Cardiac septum (tissue), 1 donor: ENCODE measurements around the gene SNRNP70. TPM values are rescaled to one million over a fixed set of nuclear protein-coding genes. Genes with fewer than 3 reads are reported as not detected.
"Not testable (repeated sequence)": the region's sequence is repeated elsewhere in the genome, so short reads cannot be mapped to it uniquely, and the experiment has no call there.

Experiments
- DNase-seq: peaks from one replicate; pipeline ENCODE4 v3.0.0-alpha.2; 2020; ENCODE audit warnings: low spot score
- intact Hi-C: fragments of 100-400 bp; cut with DNase I; formaldehyde crosslinking; loops from one replicate; pipeline ENCODE4 v1.14.0; 2022
- long read RNA-seq: library from polyadenylated mRNA; unstranded; transcript quantifications from one replicate; pipeline ENCODE4 v2.0.0, GENCODE V29; 2021
- total RNA-seq: library from RNA; stranded (reverse); fragmentation: NEBNext Ultra II Directional; extraction: Animal tissue kit (Norgen Biotek cat#: 25700); gene quantifications from one replicate; pipeline ENCODE4 v1.2.1, GENCODE V29; 2021
- donor health status: DM: no; HTN: no; CAD: no.

SNRNP70 gene, protein sequence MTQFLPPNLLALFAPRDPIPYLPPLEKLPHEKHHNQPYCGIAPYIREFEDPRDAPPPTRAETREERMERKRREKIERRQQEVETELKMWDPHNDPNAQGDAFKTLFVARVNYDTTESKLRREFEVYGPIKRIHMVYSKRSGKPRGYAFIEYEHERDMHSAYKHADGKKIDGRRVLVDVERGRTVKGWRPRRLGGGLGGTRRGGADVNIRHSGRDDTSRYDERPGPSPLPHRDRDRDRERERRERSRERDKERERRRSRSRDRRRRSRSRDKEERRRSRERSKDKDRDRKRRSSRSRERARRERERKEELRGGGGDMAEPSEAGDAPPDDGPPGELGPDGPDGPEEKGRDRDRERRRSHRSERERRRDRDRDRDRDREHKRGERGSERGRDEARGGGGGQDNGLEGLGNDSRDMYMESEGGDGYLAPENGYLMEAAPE
- 137 TPM for total RNA-seq
- long read RNA-seq, transcript SNRNP70-206 (10 exons, 1,574 nt), result minor isoform, 48 of 310 reads
- long read RNA-seq, transcript SNRNP70-203 (3 exons, 3,221 nt), result major isoform, 60 of 310 reads
- long read RNA-seq, transcript SNRNP70-201 (10 exons, 1,603 nt), result minor isoform, 25 of 310 reads
- long read RNA-seq, partial matches to known transcripts, result 98 of 310 reads
- long read RNA-seq, other reads (novel, unspliced or antisense), result 78 of 310 reads

DNA sequence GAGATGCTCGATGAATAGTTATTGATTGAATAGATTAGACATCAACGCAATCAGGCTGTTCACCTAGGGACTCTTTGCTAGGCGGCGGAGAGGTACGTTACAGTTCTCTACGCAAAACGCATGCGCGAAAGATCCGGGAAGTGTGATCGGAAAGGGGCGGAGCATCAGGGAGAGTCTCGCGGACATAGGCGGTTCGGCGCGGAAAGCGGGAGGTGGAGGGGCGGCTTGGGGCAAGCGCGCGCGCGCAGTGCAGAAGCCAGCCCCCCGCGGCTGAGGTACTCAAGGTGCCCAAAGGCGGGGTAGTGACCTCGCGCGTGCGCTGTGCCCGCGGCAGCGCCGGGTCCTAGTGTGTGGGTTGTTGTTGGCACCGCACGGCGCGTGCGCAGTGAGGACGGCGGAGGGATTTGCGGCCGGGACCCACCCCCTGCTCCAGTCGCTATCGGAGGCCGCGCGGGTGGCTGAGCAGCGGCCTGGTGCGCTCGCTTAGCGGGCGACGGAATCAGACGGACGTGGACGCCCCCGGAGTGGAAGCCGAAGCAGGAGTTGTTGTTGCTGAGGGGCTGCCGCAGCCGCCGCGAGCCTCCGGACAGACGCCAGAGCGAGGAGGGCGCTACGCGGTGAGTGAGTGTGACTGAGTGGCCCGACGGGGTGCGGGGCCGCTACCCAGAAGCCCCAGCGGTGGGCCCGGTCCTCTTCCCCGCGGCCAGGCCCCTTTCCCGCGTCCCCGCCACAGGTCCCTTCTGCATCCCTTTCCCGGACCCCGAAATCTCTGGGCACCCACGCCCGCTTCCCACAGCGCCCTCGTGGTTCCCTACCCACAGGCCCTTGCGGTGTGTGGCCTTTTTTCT lies at the start of gene SNRNP70:
Gene SNRNP70 (plus strand): TSS at position 432 of the 848 bp plus-strand sequence. CDS start 964 bp downstream, outside the sequence.
- DNase-seq, result peak; percentile 99
- intact Hi-C loops, result no loop called here

DNA sequence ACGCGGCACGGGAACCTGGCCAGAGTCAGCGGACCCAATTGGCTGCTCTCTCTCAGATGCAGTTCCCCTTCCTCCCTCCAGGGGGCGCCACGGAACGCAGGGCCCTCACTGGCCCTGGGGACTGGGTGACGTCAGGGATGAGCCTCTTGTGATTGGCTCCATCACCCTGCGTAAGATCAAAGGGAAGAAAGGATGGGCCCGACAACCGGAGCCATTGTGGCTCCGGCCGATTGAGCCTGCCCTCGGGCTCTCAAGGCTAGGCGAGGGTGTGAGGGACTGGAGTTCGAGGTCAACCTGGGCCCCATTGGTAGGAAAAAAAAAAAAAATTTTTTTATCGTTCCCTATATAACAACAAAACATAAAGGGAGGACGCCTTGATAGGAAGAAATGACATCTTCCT lies 48.4 kb upstream of the SNRNP70 start, which contains the start of gene CGB1:
Gene CGB1 (minus strand): TSS at position 81 of the 400 bp plus-strand sequence. CDS start 184 bp downstream, outside the sequence.
- intact Hi-C loops, DNase-seq: not testable (repeated sequence)

DNA sequence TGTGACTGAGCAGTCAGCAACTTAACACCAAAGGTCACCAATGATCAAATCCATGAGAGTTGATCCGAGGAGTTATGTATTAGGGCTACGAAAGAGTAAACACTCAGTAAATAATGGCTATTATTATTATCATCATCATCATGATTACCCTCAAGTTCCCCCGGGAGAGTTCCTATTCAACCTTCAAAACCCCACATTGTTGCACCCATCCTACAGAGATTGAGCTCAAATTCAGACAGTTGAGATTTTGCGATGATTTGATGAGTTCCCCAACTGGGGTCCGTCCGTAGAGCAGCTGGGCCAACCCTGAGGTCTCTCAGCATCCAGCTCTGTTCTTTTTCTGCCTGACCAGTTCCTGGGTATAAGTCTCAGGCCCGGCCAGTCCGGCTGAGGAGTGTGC lies 47.1 kb upstream of the SNRNP70 start:
- intact Hi-C loops, DNase-seq: not testable (repeated sequence)

DNA sequence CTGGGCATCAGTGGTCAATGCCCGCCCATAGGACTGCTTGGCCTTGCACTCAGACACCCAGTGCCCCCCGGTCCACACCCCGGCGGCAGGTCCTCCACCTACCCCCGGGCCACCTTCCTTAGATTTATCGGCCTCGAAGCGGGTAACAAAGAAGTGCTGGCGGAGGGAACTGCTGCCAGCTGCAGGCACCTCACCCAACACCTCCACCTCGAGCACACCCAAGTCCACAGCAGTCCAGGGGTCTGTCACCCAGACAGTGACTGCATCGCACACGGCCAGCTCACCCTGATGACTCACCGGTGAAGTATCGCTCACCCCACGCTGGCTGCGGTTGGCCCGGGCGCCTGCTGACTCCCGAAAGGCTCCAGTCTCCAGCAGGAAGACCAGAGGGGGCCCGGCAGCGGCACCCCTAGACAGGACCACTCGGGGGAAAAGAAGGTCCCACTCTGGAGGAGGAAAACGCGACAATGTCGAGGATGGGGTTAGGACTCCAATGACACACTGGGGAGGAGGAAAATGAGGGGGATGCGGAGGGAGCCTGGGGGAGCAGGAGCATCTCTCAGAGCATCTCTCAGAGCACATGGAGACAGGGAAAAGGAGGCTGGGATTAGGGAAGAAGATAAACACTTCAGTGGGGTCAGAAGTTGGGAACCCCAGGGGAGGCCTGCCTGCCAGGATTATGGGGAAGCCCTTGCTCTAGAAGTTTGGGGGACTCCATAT lies 46.5 kb upstream of the SNRNP70 start:
- intact Hi-C loops, DNase-seq: not testable (repeated sequence)

DNA sequence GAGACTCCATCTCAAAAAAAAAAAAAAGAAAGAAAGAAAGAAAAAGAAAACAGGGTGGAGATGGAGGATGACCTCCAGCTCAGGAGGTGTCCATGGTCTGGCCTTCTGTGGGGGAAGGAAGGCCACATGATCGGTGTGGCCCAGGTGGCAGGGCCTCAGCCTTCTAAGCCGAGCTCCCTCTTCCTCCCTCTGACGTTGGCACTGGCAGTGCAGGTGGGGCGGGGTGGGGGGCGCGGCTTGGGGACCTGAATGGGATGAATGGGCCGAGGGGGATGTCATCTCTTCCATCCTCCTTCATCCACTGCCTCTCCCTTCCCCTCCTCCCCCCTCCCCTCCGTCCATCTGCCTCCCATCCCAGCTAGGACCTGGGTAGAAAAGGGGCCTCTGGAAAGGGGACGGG lies 45.5 kb upstream of the SNRNP70 start:
- DNase-seq, intact Hi-C loops: not testable (repeated sequence)

DNA sequence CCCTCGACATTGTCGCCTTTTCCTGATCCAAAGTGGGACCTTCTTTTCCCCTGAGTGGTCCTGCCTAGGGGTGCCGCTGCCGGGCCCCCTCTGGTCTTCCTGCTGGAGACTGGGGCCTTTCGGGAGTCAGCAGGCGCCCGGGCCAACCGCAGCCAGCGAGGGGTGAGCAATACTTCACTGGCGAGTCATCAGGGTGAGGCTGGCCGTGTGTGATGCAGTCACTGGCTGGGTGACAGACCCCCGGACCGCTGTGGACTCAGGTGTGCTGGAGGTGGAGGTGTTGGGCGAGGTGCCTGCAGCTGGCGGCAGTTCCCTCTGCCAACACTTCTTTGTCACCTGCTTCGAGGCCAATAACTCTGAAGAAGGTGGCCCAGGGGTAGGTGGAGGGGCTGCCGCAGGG lies 43.1 kb upstream of the SNRNP70 start:
- DNase-seq, result no peak
- intact Hi-C loops, result no loop called here

DNA sequence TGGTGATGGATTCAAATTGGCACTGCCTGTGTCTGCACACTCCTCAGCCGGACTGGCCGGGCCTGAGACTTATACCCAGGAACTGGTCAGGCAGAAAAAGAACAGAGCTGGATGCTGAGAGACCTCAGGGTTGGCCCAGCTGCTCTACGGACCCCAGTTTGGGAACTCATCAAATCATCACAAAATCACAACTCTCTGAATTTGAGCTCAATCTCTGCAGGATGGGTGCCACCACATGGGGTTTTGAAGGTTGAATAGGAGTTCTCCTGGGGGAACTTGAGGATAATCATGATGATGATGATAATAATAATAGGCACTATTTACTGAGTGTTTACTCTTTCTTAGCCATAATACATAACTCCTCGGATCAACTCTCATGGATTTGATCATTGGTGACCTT lies 42.6 kb upstream of the SNRNP70 start:
- intact Hi-C loops, DNase-seq: not testable (repeated sequence)

DNA sequence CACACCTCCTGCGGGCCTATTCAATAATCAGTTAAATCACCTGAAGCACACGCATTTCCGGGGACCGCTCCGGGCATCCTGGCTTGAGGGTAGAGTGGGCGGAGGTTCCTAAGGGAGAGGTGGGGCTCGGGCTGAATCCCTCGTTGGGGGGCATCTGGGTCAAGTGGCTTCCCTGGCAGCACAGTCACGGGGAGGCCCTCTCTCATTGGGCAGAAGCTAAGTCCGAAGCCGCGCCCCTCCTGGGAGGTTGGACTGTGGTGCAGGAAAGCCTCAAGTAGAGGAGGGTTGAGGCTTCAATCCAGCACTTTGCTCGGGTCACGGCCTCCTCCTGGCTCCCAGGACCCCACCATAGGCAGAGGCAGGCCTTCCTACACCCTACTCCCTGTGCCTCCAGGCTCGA lies 41.7 kb upstream of the SNRNP70 start, which contains the start of gene CGB5:
Gene CGB5 (plus strand): TSS at position 301 of the 400 bp plus-strand sequence. CDS start 362 bp downstream, outside the sequence.
- DNase-seq, intact Hi-C loops: not testable (repeated sequence)

DNA sequence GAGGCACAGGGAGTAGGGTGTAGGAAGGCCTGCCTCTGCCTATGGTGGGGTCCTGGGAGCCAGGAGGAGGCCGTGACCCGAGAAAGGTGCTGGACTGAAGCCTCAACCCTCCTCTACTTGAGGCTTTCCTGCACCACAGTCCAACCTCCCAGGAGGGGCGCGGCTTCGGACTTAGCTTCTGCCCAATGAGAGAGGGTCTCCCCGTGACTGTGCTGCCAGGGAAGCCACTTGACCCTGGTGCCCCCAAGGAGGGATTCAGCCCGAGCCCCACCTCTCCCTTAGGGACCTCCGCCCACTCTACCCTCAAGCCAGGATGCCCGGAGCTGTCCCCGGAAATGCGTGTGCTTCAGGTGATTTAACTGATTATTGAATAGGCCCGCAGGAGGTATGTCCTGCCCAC lies 36.2 kb upstream of the SNRNP70 start, which contains the start of gene CGB8:
Gene CGB8 (minus strand): TSS at position 101 of the 400 bp plus-strand sequence. CDS start 372 bp downstream, outside the sequence.
- not testable (repeated sequence) for DNase-seq

DNA sequence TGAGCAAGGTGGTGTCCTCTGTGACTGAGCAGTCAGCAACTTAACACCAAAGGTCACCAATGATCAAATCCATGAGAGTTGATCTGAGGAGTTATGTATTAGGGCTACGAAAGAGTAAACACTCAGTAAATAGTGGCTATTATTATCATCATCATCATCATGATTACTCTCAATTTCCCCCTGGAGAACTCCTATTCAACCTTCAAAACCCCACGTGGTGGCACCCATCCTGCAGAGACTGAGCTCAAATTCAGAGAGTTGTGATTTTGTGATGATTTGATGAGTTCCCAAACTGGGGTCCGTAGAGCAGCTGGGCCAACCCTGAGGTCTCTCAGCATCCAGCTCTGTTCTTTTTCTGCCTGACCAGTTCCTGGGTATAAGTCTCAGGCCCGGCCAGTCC lies 35.4 kb upstream of the SNRNP70 start:
- DNase-seq, intact Hi-C loops: not testable (repeated sequence)

More for the DNA sequence above, 36.2 kb upstream of the SNRNP70 start, which contains the start of gene CGB8:
- intact Hi-C loops, result not testable (repeated sequence)

DNA sequence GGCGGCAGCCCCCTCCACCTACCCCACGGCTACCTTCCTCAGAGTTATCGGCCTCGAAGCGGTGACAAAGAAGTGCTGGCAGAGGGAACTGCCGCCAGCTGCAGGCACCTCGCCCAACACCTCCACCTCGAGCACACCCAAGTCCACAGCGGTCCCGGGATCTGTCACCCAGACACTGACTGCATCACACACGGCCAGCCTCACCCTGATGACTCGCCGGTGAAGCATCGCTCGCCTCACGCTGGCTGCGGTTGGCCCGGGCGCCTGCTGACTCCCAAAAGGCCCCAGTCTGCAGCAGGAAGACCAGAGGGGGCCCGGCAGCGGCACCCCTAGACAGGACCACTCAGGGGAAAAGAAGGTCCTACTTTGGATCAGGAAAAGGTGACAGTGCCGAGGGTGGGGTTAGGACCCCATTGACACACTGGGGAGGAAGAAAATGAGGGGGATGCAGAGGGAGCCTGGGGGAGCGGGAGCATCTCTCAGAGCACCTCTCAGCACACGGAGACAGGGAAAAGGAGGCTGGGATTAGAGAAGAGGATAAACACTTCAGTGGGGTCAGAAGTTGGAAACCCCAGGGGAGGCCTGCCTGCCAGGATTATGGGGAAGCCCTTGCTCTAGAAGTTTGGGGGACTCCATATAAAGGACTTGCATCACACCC lies 34.7 kb upstream of the SNRNP70 start:
- intact Hi-C loops, result not testable (repeated sequence)

DNA sequence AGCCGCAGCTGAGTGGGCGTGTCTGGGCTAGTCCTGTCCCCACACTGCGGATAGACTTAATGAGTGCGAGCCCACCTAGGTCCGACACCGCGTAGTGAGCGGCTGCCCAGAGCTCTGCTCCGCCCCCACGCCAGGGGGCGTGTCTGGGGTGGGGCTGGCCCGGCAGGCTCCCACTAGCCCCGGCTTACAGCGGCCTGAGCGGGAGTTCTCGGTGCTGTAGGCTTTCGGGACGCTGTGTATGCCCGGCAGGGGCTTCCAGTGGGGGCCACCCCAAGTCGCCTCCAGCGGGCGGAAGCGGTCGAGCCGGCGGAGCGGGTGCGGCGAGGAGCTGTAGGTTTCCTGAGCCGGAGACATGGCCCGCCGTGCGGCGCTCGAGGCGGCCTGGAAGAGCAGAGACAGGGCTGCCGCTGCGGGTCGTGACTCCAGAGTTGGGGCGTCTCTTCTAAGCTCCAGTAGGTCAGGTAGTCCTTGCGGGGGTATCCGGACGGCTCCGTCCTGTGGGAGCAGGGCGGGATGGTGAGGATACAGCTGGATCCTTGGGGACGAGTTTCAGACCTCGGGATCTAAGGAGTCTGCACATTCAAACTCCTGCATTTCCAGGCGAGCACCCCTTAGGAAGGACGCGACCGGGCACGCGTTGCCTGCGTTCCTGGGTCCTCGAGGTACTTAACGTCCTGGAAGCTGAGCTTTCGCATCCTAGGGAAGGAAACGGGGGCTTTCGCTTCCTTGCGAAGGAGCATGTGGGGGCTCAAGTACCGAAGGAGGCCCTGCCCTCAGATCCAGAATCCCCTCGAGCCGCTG lies 28.9 kb upstream of the SNRNP70 start:
- DNase-seq, result no peak
- intact Hi-C loops, result no loop called here

More for the DNA sequence above, 34.7 kb upstream of the SNRNP70 start:
- not testable (repeated sequence) for DNase-seq

DNA sequence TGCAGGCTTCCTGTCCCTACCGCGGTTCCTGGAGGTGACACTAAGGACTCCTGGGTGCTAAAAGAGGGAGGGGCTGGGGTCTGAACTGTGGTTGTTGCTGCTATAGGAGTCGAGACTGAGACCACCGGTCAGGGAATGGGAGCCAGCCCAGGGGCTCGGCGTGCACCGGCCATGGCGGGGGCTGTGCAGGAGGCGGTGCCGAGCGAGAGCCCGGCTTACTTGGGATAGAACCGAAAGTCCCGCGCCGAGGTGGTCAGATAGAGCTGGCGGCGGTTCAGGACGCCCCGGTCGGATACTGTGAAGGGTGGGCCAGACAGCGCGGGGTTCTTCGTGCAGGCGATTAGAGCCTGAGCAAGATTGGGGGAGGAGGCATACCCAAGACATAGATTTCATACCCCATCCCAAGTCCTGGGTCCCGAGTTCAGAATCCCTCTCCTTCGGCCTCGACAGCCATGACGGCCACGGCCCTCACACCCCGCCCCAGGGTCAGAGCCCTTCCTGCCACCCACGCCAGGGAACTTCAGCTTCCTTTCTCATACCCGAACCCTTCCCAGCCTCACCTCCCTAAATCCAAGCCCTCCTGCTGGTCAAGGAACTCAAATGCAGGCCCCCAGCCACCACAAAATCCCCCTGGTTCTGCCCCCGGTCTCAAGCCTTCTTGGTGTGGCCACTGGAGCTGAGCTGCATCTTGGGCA lies 28.2 kb upstream of the SNRNP70 start:
- intact Hi-C loops, DNase-seq: not testable (repeated sequence)

DNA sequence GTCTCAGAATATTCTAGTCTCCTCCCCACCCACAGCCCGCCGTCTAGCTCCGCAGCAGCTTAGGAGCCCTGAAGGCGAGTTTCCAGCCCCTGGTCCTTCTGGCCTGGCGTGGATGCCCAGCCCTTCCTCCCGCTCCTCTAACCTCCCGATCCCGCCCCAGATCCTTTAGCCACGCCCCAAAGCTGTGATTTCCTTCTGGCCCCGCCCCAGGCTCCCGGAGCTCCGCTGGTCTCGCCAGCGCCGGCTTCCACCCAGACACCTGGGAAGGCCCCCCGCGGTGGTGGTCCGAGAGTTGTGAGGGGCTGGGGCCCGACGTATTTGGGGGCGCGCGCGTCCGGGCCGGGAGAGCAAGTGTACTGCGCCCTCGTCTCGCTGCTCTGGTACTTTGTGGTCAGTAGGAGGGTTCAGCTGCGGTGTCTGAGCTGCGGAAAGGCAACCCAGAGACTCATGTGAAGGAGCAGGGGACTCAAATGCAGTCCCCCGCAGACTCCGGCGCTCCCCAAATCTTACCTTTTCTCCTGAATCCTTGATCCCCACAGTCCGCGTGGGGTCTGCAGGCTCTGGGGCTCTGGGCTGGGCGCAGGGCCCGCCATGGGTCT lies 27.5 kb upstream of the SNRNP70 start, which contains the start of gene CGB7:
Gene CGB7 (minus strand): TSS at position 114 of the 599 bp plus-strand sequence. CDS start 2,374 bp downstream, outside the sequence.
- intact Hi-C loops, result no loop called here

DNA sequence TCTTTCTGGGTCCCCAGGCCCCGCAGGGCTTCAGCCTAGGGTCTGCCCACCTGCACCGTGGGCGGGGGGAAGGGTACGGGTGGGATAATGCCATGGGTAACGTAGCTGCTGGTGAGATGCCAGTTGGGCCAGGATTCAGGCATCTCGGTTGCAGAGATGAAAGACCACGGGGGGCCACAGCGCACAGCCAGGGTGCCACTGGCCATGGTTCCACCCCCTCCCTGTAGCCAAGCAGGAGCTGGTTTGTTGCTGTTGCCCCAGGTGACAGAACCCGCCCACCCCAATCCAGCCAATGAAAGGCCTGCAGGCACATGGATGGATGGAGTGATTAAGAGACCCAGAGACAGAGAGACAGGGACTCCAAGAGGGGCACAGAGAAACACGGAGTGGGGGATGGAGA lies 26.7 kb upstream of the SNRNP70 start:
- intact Hi-C loops, result no loop called here
- no peak for DNase-seq

More for the DNA sequence above, 27.5 kb upstream of the SNRNP70 start, which contains the start of gene CGB7:
- peak; percentile 79 for DNase-seq

DNA sequence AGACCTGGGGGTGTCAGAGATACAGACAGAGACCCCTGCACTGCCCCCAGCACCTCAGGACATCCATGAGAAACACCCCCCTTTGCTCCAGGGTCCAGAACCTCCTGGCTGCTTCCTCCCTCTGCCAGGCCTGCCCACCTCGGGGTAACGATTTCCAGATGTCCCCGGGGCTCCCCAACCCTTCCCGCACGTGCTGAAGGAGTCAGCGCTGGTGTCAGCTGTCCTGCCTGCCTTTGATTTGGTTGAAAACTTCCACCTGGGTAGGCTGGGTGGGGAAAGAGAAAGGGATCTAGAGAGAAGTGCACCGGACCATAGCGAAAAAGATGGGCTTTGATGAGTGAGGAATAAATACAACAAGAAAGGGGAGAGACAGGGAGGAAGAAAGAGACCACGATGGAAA lies 26.2 kb upstream of the SNRNP70 start:
- intact Hi-C loops, result no loop called here
- no peak for DNase-seq
